Loucy (cell line): ENCODE data around the gene CLNK.

ENCODE experiments used
- H2AFZ ChIP-seq: fragments of 200-600 bp; sonication (generic); 2 replicates; pipeline ENCODE4 v1.6.0; 2016; ENCODE audit warnings: antibody characterized with exemption, mild to moderate bottlenecking, low read length, moderate library complexity
- H3F3A ChIP-seq: fragments of 200-600 bp; 2 replicates; pipeline ENCODE4 v1.6.0; 2016; ENCODE audit warnings: antibody characterized with exemption, low read depth, mild to moderate bottlenecking
- H3K27me3 ChIP-seq: fragments of 200-600 bp; sonication (generic); 2 replicates; pipeline ENCODE4 v1.6.1; 2014; ENCODE audit warnings: low read length, mild to moderate bottlenecking; ENCODE audit not compliant: insufficient read depth, poor library complexity, severe bottlenecking
- H3K36me3 ChIP-seq: fragments of 200-600 bp; sonication (generic); 2 replicates; pipeline ENCODE4 v1.6.1; 2016; ENCODE audit warnings: low read length; ENCODE audit not compliant: insufficient read depth
- H3K4me1 ChIP-seq: fragments of 200-600 bp; sonication (generic); 2 replicates; pipeline ENCODE4 v1.5.1; 2014; ENCODE audit warnings: low read length, mild to moderate bottlenecking; ENCODE audit not compliant: insufficient read depth, poor library complexity, severe bottlenecking
- H3K4me2 ChIP-seq: fragments of 200-600 bp; sonication (generic); 2 replicates; pipeline ENCODE4 v1.6.0; 2014; ENCODE audit warnings: antibody characterized with exemption, low read length, low read depth, mild to moderate bottlenecking; ENCODE audit not compliant: poor library complexity, severe bottlenecking
- H3K4me3 ChIP-seq: fragments of 200-600 bp; sonication (generic); 2 replicates; pipeline ENCODE4 v1.5.1; 2014; ENCODE audit warnings: low read length, mild to moderate bottlenecking, mixed read lengths; ENCODE audit not compliant: poor library complexity, severe bottlenecking
- H3K79me2 ChIP-seq: fragments of 200-600 bp; sonication (generic); 2 replicates; pipeline ENCODE4 v1.6.1; 2014; ENCODE audit warnings: low read length; ENCODE audit not compliant: insufficient read depth
- H3K9ac ChIP-seq: fragments of 200-600 bp; sonication (generic); 2 replicates; pipeline ENCODE4 v1.6.0; 2014; ENCODE audit warnings: mild to moderate bottlenecking, low read depth, low read length, moderate library complexity; ENCODE audit not compliant: poor library complexity, severe bottlenecking
- H3K9me2 ChIP-seq: fragments of 200-600 bp; sonication (generic); replicated peaks from 2 replicates; pipeline ENCODE4 v1.6.1; 2016; ENCODE audit warnings: low read depth, low read length, mixed read lengths
- H3K9me3 ChIP-seq: fragments of 200-600 bp; sonication (generic); 2 replicates; pipeline ENCODE4 v1.6.1; 2014; ENCODE audit warnings: mild to moderate bottlenecking, antibody characterized with exemption, low read length, low read depth; ENCODE audit not compliant: insufficient read depth
- H4K20me1 ChIP-seq: fragments of 200-600 bp; sonication (generic); 2 replicates; pipeline ENCODE4 v1.6.0; 2014; ENCODE audit warnings: antibody characterized with exemption, low read length, mild to moderate bottlenecking; ENCODE audit not compliant: insufficient read depth, poor library complexity, severe bottlenecking
- EZH2phosphoT487 ChIP-seq: fragments of 200-600 bp; IDR thresholded peaks from 2 replicates; pipeline ENCODE4 v1.6.1; 2018; ENCODE audit warnings: antibody characterized with exemption, mild to moderate bottlenecking, moderate library complexity, borderline replicate concordance
- TF ChIP-seq, protein P1 (sequence below): fragments of 200-600 bp; sonication (generic); conservative IDR thresholded peaks from 2 replicates; pipeline ENCODE4 v1.5.1; 2014; ENCODE audit warnings: mild to moderate bottlenecking, antibody characterized with exemption, low read length

The CLNK gene

DNA sequence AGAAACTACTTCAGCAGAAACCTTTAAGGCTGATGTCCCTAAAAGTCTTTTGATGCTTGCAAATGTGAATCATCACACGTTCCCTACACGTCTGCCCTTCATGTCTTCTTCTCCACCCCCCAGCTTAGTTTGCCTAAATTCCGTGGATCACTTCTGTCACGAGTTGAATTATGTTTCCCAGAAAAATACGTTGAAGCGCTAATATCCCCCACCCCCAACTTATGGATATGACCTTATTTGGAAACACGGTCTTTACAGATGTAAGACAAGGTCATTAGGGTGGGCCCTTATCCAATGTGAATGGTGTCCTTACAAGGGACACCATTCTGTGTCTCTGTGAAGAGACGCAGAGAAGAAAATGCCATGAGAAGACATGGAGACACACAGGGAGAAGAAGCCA, 225.3 kb downstream of the CLNK start:
- H3K27me3 ChIP-seq = no peaks in the 10 kb centered on the region
- H3K4me1 ChIP-seq = peaks cover 28% of the 10 kb centered on the region
- H2AFZ ChIP-seq = no peak overlapping the region
- no peaks in the 10 kb centered on the region for H3K9me2 ChIP-seq
- TF ChIP-seq EZH2phosphoT487 = no peak
- TF ChIP-seq, protein P1, sequence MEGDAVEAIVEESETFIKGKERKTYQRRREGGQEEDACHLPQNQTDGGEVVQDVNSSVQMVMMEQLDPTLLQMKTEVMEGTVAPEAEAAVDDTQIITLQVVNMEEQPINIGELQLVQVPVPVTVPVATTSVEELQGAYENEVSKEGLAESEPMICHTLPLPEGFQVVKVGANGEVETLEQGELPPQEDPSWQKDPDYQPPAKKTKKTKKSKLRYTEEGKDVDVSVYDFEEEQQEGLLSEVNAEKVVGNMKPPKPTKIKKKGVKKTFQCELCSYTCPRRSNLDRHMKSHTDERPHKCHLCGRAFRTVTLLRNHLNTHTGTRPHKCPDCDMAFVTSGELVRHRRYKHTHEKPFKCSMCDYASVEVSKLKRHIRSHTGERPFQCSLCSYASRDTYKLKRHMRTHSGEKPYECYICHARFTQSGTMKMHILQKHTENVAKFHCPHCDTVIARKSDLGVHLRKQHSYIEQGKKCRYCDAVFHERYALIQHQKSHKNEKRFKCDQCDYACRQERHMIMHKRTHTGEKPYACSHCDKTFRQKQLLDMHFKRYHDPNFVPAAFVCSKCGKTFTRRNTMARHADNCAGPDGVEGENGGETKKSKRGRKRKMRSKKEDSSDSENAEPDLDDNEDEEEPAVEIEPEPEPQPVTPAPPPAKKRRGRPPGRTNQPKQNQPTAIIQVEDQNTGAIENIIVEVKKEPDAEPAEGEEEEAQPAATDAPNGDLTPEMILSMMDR = no peak
- H4K20me1 ChIP-seq = peaks cover 14% of the 10 kb centered on the region
- H3K36me3 ChIP-seq = no peaks in the 10 kb centered on the region
- no peaks in the 10 kb centered on the region for H3K9me3 ChIP-seq
- H3K4me2 ChIP-seq = no peak overlapping the region
- H3K9ac ChIP-seq = no peak overlapping the region
- no peaks in the 10 kb centered on the region for H3F3A ChIP-seq
- H3K4me3 ChIP-seq = no peak overlapping the region
- peaks cover 24% of the 10 kb centered on the region for H3K79me2 ChIP-seq

DNA sequence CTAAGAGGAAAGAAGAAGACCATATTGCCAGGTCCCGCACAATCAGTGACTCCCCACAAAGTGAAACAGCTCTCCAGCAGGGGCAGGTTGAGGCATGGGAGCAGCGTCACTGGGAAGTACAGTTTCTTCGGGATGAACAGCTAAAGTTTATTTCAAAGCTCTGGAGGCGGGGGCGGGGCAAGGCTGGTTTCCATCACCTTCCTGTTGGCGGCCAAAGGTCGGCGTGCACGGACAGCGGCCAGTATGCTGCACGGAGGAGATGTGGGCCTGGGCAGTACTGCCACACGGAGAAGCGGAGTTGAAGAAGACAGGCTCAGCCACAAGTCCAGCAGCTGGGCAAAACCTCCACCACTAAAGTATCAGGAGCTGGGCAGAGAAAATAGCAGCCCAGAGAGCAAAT, 226.4 kb downstream of the CLNK start:
- no peak overlapping the region for H3K9ac ChIP-seq
- peak overlapping the region; percentile 86 for H3K4me3 ChIP-seq
- H3K79me2 ChIP-seq = peaks cover 29% of the 10 kb centered on the region
- peaks cover 30% of the 10 kb centered on the region for H3K4me1 ChIP-seq
- H3K9me2 ChIP-seq = no peaks in the 10 kb centered on the region
- no peaks in the 10 kb centered on the region for H3K9me3 ChIP-seq
- peaks cover 14% of the 10 kb centered on the region for H4K20me1 ChIP-seq
- H2AFZ ChIP-seq = peak overlapping the region; percentile 94; the same call in 1 of the 2 replicates
- H3F3A ChIP-seq = no peaks in the 10 kb centered on the region
- TF ChIP-seq, protein P1 = no peak
- no peak for TF ChIP-seq EZH2phosphoT487
- peaks cover under 1% of the 10 kb centered on the region; the same call in 1 of the 2 replicates for H3K36me3 ChIP-seq
- peak overlapping the region; percentile 67 for H3K4me2 ChIP-seq
- no peaks in the 10 kb centered on the region for H3K27me3 ChIP-seq

DNA sequence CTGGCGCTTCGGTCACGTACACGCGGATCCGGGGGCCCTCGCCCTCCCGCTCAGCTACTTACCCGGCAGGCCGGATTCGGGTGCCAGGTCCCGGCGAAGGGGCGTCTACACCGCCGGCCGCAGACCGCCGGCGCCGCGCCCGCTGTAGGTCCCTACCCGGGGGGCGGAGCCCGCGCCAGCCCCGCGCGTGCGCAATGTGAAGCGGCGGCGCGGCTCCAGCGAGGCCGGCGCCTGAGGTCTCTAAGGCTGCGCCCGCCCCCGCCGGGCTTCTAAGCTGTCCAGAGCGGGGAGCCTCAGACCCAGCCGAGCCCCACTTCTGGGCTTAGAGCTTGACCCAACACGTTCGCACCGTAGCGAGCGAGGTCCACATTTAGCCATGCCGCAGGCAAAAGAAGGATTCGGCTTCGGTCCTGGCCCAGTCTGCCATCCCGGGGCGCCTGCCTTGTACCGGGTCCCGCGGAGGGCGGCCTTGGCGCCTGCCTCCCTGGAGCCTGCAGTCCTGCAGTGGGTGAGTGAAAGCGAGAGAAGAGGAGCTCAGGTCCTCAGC, 227.2 kb downstream of the CLNK start, which contains the start of gene ZNF518B:
Gene ZNF518B (minus strand): TSS at position 172 of the 547 bp plus-strand sequence. CDS start 11,098 bp downstream, outside the sequence.
- H3K4me2 ChIP-seq = peak within 1 kb of the TSS; percentile 96
- peaks cover 30% of the 10 kb centered on the region for H3K4me1 ChIP-seq
- H3K9me3 ChIP-seq = no peaks in the 10 kb centered on the region
- no peaks in the 10 kb centered on the region for H3K9me2 ChIP-seq
- H2AFZ ChIP-seq = peak within 1 kb of the TSS; percentile 94
- peak within 1 kb of the TSS; percentile 86 for H3K4me3 ChIP-seq
- H3K9ac ChIP-seq = peak within 1 kb of the TSS; percentile 73
- no peaks in the 10 kb centered on the region for H3F3A ChIP-seq
- peaks cover 14% of the 10 kb centered on the region for H4K20me1 ChIP-seq
- H3K36me3 ChIP-seq = peaks cover 6% of the 10 kb centered on the region; the same call in 1 of the 2 replicates
- no peaks in the 10 kb centered on the region for H3K27me3 ChIP-seq
- H3K79me2 ChIP-seq = peaks cover 29% of the 10 kb centered on the region
- TF ChIP-seq, protein P1 = no peak
- no peak for TF ChIP-seq EZH2phosphoT487
